OCI-M1 (cell line): ENCODE data around the gene RABGAP1L.
A peak's percentile ranks its signal among the peaks of the same experiment; 100 is the strongest.

Experiments
- DNase-seq: peaks from one replicate; lab custom pipeline; 2025; lab: John Stamatoyannopoulos, UW

RABGAP1L gene

DNA sequence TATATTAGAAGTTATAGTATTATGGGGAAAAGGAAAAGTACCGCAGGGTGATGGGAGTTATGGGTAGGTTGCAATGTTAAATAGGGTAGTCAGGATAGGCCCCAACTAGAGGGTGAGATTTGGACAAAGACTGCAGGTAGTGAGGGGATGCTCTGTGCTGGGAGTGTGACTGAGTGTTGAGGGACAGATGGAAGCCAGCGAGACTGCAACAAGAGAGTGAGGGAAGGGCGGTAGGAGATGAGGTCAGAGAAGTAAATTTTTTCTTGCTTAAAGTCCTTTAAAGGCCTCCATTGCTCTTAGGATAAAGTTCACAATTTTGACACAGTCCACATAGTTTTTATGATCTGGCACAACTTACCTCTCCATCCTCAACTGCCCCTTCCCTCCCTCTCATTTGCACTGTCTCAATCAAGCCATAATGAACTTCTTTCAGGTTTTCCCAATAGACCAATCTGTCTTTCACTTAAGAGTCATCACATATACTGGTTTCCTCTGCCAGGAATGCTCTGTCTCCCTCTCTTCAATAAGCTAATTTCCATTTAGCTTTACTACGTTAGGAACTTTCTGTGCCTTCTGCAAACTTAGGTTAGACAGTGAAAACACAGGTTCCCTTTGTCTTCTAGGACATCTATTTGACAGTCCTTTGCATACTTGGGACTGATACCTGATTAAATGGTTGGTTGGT, 602.7 kb downstream of the RABGAP1L start:
- DNase-seq, result no peak

DNA sequence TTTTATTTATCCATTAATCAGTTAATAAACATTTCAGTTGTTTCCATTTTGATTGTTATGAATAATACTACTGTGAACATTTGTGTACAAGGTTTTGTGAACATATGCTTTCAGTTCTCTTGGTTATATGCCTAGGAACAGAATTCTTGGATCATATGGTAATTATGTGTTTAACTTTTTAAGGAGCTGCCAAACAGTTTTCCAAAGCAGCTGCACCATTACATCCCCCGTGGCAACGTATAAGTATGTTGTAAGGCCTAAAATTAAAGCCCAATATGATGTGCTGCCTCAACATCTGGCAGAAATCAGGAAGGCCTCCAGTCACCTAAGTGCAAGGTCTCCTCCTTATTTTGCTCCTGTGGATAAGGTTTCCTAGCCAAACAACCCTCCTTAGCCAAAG, 604.9 kb downstream of the RABGAP1L start:
- DNase-seq, result no peak

DNA sequence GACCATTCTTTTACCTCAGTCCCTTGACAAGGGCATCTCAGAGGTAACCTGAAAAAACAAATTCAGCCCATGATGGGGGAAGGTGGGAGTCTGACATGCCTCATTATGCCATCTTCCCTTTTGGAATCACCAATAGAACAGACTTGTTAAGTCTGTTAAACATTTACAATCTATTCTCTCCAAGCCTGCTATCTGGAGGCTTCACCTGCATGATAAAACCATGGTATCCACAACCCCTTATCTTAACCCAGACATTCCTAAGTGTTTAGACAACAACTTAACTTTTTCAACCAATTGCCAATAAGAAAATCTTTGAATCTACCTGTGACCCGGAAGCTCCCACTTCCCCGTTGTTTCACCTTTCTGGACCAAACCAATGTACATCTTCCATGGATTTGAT, 607.4 kb downstream of the RABGAP1L start:
- no peak for DNase-seq

DNA sequence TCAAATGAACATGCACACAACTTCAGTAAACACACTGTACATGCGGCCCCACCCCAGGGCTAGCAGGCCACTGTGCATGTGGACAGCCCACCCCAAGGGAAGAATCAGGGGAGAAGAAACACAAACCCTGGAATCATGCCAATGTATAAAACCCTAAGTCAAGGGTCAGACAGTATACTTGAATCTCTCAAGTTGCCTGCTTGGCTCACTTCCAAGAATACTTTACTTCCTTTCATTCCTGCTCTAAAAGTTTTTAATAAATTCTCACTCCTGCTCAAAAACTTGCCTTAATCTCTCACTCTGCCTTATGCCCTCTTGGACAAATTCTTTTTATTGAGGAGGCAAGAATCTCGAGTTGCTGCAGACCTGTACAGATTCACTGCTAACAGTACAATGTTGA, 609.2 kb downstream of the RABGAP1L start:
- DNase-seq, result no peak

DNA sequence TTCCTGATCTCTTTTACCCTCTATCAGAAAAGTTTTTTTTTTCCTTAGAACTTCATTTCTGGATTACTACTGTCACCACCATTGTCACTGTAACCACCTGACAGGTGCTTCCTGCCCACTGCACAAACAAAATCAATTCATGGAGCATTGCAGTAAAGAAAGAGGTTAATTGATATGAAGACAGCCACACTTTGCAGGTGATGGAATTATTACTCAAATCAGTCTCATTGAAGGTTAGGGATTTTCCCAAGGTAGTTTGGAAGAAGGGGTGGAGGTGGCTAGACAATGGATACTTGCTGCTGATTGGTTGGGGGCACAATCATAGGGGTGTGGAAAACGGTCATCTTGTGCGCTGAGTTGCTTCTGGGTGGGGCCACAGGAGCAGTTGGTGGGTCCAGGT, 609.6 kb downstream of the RABGAP1L start:
- no peak for DNase-seq

DNA sequence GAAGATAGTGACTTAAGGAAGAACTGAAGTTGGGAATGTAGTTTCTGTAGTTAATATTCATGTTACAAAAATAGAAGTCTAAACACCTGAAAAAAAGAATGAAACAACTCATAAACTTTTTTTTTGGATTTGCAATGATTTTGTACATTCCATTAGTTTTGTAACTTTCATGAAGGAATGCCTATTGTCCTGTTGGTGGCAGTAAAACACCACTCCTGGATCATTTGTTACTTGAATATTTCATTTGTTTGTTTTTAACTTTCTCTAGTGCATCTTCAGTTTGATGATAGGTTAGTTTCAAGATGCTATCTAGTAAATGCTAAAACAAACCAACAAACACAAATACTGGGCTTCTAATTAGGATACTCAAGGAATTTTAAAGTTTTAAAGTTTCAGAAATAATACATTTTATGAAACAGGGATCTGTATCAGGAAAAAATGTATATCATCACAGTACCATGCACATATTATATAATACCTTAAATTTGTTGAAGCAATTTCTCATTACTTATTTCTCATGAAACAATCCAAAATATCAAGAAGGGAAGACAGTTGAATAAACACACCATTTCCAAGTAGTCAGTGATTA, 610.7 kb downstream of the RABGAP1L start:
- peak; percentile 78 for DNase-seq

DNA sequence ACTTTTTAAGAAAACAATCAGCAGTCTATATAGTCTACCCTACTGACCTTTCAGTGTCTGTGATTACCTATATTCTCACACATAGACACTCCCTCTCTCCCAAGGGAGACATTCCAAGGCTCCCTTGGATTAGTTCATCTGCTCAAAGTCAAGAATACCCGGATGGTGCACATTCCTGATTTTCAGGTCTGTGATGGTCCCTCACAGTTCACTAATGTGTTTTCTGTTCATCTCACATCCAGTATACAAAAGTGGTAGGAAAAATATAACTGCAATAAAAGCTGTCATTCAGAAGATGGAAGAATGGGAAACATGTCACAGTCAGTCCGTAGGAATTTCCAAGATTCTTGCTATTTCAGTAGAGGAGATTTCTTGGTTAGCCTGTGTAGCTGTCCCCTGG, 616.3 kb downstream of the RABGAP1L start:
- no peak for DNase-seq

DNA sequence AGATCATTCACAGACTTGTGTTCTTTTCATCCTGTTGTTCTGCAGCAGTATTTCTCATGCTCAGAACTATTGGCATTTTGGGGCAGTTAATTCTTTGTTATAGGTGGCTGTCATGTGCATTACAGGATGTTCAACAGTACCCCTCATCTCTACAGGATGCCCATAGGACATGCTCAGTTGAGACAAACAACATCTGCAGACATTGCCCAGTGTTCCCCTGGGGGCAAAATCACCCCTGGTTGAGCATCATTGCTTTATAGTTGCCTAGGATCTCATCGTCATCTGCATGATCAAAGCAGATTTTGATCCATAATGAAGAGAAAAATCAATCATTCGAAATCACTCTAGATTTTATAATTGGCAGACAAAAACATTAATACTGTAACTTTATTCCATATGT, 617.9 kb downstream of the RABGAP1L start:
- DNase-seq, result no peak

DNA sequence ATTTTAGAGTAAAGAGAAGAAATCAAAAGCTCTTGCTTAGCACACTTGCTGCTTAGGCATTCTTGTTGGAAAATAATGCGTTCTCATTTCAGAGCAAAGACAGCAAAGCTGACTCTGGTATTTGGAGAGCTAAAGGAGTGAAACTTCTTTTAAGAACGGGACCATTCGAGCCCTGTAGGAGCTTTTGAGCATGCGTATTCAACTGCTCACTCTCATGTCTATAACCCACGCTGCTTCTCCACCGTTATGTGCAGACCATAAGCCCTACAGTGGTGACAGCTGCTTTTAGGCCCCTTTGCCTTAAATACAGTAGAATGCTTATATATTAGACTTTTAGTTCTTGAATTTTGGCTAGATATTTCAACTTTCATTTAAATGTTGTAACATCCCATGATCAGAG, 626.2 kb downstream of the RABGAP1L start:
- DNase-seq, result no peak

DNA sequence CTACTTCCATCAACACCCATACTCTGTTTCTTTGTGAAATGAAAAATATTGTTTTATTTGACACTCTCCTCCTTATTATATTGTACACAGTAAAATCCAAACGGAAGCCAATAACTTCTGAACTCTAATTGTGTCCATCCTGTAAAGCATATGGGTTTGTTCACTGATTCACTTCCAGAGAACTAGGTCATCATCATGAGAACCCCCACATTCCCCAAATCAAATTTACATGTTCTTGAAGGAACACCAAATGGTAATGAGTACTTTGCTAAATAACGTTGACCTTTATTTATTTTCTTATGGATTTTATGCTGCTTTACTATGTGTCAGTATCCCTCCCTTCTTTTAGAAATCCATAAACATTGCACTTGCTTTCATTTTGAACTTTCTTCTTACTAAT, 627.0 kb downstream of the RABGAP1L start:
- no peak for DNase-seq

DNA sequence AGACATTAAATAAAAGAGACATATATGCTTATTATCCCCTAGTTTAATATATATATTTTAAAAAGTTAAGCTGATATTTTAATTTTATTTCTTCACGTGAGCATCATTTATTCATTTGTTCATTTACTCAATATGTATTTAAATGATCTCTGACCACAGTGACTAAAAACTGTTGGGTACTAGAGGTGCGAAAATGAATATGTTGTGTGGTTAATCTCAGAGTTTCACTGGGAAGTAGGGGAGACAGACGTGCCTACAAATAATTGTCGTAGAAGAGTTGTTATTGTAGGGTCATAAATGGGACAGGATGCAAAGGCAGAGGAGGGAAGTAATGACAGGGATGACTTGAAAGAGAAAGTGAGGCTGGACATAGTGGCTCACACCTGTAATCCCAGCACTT, 627.4 kb downstream of the RABGAP1L start:
- DNase-seq, result no peak

DNA sequence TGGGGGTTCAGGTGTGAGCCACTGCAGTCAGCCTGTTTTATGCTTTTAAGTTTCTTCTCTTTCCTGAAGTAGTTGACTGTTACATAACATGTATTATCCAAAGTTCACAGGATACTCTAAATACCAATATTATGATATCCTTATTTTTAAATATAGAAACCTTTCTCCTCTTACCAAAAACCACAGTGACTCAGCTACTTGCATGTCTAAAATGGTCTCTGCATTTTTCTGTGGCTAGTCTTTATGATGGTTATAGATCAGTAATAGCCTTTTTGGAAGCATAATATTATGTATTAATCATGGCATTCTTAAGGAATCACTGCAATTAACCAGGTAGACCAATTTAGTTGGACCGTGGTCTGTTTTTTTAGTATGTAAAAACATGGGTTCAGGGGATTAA, 629.7 kb downstream of the RABGAP1L start:
- DNase-seq, result peak; percentile 71

DNA sequence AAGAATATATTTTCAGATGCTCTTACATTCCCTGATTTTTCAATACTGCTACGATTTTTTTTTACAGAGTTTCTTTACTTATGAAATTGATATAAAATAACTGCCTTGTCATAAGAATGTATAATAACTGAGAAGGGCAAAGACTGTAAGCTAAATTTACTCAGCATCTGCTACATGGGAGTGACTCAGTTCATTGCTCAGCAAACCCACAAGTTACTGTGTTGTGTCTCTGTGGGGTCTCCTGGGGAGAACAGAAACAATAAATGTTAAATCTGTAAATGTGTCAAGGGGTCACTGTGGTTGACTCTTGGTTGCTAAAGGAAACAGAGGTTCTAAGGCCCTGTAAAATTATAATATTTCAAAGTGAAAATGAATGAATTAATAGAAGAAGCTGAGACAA, 630.1 kb downstream of the RABGAP1L start:
- DNase-seq, result no peak

DNA sequence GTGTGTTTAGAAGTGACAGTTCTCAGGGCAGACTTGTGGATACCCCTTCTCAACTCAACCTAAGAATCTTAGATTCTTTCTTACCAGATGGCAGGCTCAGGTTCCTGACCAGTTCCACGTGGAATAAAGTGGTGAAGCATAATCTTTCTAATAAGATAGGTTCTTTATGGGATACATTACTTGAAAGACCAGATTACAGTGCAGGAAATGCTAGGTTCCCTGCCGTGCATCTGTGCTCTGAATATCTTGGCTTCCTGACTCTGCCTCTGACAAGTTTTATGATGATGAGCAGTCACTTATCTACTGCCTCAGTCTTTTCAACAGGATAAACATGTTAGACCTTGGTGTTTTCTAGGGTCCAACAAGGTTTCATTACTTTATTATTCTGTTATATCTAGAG, 632.5 kb downstream of the RABGAP1L start:
- DNase-seq, result peak; percentile 29

DNA sequence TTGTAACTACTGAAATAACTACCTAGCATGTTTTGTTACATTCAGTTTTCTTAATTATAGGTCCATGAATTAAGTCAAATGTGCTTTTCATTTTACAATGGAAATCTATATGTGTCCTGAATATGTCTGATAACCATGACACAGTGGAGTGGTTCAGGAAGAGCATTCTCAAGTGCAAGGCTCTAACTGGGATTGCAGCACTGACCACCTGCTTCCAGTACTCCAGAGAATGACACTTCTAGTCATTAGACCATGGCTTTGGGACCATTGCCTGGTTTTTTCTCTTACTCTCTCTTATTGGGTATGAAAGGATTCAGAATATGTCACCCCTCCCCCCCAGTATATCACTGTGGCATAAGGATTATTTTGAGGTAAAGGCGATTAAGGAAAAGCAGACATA, 635.5 kb downstream of the RABGAP1L start:
- DNase-seq, result no peak

DNA sequence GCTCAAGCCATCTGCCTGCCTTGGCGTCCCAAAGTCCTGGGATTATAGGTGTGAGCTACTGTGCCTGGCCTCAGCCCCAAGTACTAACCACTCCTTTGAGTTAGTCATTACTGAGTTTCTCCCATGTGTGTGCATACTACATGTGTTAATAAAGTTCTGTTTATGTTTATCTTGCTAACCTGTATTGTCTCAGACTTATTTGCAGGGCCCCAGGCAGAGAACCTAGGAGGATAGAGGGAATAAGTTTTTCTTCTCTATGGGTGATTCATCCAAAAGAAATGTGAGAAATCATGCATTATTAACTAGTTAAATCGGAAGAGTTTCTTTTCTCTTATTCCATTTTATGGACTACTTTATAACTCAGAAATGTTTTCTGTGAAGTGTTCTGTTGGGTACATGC, 636.5 kb downstream of the RABGAP1L start:
- DNase-seq, result no peak

DNA sequence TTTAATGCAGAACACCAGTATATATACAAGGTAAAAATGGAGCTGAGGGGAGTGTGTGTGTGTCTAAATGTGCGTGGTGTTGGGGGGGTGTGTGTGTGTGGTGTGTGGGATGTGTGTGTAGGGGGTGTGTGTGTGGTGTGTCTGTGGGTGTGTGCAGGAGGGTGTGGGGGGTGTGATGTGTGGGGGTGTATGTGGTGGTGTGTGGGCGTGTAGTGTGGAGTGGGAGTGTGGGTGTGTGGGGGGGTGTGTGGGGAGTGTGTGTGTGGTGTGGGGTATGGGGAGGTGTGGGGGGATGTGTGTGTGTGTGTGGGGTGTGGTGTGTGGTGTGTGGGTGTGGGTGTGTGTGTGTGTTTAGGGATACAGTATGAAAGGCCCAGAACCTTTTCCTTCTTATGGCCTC, 638.1 kb downstream of the RABGAP1L start:
- no peak for DNase-seq

DNA sequence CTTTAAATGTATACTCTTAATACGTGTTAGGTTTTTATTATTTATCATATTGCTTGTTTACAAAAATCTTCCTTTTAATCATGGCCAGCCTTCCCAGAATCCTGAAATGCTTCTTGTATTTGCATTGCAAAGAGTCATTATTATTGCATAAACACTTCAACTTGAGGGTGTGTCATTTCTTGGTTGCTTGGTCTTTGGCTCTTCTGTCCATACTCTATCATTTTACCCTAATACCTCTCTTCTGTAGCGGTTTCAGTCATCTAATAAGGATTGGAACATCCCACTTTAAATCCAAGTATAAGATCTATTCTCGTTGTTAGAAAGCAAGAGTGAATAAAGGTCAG, 639.8 kb downstream of the RABGAP1L start:
- no peak for DNase-seq

DNA sequence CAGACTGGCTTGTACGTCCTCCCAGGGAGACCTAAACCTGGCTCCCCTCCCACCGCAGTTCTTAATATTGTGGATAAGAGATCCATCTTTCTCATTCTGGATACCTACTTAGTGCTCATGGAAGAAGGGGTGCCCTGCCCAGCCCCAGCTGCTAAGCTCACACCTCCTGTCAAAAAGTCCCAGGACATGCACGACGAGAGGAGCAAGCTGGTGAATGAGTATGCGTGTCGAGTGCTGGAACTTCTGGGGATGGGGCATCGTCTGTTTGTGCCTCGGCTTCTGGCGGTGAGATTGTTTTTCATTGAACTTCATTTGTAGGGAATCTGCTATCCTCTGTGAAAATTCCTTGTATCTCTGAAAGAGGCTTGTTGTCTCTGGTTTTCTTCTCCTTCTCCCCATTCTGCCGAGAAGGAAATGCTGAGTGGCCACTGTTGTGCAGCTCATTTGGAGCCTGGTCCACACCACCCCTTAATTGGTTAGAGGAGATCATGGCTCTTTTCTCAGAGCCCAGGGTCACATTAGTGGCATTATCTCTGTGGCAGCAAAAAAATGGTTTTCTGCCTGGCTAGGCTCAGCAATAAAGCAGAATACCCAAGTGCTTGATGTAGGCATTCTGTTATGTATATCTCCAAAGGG, 641.0 kb downstream of the RABGAP1L start:
- no peak for DNase-seq

DNA sequence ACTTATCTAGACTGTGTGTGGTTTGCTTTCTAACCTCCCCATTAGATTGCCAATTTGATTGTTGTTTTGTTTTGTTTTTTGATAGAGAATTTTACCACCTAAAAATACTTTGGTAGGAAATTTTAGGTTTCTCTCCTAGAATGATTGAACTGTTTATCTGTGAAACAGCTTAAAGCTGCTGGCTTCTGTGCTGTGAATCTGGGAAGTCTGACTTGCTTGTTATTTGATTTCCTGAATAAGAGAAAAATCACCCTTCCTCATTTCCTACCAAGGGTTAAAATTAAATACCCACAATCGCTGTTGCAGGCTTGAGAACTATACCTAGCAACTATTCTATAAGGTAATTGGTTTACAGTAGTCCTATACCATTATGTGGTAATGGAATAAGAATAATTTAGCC, 641.6 kb downstream of the RABGAP1L start:
- DNase-seq, result peak; percentile 40

DNA sequence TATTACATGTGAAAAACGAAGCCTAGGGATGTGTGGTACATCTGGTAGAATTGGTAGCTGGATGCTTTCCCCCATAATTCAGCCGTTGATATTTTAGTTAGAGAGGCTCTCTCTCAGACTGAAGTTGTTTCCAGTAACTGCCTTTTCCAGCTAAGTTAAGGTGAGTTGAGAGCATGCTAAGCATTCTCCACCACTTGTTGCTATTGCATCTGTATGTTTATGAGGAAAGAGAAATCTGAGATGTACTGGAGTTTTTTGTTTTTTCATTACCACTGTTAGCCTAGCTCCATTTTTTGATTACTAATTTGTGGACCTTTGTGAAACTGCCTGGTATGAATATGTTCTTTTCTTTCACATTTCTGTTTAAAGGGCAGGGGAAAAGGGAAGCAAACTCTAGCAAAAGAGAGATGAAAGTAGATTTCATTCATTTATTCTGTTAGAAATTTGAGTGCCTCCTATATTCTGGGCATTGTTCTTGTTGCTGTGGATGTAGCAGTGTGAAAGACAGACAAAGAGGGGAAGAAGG, 650.5 kb downstream of the RABGAP1L start:
- DNase-seq, result no peak

DNA sequence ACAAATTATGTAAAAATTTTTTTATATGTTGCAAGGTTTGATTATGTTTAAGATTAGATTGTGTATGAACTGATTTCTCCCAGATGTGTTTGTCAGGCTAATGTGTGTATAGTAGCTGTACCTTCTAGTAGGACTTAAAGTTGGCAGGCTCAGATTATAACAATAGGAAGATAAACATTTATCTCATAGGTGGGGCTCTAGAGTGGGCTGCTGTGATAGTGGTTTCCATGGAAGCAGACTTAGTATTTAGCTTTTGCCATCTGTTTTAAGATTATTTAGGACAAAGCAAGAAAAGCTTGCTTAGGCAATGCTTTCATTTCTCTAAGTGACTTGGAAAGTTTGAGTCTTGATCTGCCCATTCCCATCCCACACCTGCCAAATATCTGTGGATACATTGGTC, 652.7 kb downstream of the RABGAP1L start:
- DNase-seq, result no peak

DNA sequence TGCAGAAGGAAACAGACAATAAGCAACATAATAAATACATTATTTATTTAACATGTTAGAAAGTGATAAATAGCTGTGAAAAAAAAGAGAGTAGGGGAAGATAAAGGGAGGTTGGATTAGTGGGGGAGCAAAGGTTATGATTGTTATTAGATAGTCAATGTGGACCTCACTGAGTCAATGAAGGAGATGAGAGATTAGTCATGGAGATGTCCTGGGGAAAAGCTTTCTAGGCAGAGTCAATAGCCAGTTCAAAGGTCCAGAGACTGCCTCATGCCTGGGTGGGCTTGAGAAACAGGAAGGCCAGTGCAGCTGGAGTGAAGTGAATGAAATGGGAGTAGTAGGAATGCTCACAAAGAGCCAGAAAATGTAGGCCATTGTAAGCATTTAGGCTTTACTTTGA, 653.3 kb downstream of the RABGAP1L start:
- DNase-seq, result no peak

DNA sequence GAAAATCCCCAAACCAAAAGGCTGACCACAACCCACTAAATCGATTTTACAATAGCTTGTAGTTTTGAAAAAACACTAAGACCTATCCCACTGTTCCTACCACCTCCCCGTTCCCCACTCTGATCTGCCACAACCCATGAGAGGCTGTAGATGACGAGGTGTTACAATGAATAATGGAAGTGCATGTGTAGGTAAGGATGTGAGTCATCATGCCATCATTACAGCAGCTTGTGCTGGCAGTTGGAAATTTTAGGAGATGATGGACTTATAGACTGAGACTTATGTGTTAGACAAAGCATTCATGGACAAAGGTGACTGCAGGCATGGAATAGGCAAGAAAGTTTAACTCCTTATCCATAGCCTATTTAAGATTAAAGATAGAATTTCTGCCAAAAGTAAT, 655.7 kb downstream of the RABGAP1L start:
- DNase-seq, result no peak
